Retina (tissue), 1 donor: Measurements from ENCODE around the gene DPT.

Experiments used
- DNase-seq: peaks from one replicate; pipeline ENCODE4 v3.0.0-alpha.2; 2016

The DPT gene

DNA sequence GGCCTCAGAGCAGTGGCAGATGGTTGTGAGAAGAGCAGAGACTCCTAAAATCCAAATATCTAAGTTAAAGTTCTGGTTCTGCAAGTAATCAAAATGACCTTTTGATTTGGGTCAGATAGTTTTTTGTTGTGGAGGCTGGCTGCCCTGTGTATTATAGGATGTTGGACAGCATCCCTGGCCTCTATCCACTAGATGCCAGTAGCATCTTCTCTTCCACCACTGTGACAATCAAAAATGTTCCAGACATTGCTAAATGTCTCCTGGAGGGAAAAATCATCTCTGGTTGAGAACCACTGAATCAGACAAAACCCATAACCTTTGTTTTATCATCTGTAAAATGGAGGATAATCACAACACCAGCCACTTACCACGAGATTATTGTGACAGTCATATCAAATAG is 5.9 kb upstream of the DPT start:
- DNase-seq, result no peak

DNA sequence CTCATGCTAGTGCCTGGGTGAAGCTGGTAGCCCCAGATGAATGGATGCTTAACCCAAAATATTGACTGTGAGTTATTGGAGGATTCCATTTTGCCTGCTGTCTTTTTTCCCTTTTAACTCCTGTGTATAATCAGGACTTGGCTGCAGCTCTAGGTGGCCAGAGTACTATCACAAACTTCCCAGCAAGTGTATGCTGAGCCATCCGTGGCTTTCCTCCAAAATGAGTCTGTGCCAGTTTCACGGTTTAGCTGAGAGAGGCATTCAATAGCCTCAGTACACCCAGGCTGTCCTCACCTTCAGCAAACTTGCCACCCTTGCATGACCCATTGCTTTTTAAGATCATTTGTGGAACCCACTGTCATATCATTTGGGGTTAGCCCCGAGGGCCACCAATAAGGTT is 5.3 kb upstream of the DPT start:
- no peak for DNase-seq

DNA sequence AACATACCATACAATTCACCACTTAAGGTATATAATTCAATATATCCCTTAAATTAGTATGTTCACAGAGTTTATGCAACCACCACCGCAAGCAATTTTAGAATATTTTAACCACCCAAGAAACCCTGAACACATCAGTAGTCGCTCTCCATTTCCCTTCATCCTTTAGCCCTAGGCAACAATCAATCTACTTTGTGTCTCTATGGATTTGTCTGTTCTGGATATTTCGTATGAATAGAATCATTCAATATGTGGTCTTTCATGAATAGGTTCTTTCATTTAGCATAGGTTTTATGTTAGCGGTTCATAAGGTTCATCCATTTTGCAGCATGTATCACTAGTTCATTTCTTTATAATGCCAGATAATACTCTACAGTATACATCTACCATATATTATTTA is 4.2 kb upstream of the DPT start:
- no peak for DNase-seq

DNA sequence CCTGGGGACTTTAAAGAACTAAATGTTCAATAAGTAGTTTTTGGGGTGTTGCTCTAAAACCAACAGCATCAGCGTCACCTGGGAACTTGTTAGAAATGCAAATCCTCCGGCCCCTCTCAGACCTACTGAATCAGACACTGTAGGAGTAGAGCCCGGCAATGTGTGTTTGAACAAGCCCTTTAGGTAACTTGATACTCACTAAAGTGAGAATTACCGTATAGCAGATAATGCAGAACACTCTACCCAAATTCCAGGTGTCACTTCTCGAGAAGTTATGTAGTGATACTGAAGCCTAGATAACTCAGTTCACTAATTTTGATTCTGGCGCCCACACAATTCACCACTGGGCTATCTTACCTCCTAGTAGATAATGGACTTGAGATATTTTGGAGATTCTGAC is 3.7 kb upstream of the DPT start:
- DNase-seq, result no peak

DNA sequence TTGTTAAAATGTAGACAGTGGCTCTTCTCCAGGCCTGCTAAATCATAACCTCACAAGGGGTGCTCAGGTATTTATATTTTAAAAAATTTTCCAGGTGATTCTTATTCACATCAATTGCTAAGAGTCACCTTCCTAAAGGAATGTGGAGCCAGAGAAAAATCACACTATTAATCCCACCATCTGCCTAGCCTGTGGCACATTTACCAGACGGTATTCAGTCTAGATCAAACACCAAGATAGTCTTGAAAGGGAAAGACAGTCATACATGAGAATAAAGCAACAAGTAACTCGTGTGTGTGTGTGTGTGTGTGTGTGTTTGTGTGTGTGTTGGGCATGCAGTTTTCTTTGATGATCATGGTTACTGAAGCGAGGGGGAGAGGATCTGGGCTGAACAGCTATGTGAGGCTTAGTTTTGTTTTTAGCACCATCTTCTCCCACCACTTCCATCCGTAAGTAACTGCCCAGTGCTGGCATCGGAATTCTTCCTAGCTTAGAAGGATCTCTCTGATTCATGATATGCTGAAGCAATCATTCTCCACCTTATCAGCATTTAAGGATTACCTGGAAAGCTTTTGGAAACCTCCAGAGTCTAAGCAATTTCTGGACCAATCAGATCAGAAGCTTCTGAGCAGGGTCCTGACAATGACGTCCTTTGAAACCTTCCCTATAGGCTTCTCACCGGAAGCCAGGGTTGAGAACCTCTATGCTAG is 2.4 kb upstream of the DPT start:
- no peak for DNase-seq

DNA sequence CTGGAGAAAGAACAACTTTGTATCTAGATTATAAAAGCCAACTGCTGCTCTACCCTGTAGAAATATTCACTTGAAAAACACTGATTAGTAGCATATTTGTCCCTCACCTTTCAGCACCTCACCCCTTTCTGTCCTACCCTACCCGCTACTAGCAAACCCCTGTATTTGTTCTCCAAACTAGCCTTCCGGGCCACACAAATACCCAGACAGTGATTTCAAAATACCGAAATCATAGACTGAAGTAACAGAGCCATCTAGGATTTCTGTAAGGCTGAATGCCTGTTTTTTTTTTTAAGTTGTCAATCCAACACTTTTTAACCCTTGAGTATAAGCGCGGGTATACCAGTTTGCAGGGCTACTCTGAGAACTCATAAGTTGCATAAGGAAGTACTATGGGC is 398 bp upstream of the DPT start:
- DNase-seq, result no peak

DNA sequence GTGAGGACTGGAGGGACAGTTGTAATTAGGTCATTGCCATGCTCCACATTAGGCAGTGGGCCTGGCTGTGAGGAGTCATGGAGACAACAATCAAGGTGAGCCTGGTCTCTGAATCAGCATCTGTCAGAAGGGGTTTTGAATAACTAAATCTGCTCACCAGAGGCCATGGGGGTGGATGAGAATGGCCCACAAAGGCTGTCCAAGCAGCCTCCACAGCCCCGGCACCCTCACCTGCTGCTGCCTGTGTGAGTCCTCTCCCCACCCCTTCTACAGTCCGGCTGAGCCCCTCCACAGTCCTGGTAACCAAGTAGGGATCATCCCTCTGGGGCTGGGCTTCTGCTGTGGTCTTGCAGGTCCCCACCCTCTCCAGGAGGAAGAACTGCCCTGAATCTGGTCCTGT is 2.3 kb downstream of the DPT start:
- no peak for DNase-seq

DNA sequence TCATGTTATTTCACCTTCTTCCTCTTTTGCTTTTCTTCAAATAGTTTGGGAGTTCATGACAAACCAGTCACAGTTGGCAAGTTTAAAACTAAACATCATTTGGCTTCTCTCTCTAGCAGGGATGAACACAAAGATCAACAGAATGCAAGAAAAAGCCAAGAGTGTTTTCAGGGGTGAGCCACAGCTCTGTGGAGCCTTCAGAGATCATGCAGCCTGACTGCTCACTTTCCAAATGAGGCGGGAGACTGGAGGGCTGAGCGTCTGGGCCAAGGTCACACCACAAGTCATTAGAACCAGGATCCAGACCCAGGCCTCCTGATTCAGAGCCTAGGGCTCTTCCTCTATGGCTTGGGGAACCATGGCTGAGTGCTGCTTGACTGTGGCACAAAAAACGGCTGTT is 2.7 kb downstream of the DPT start:
- DNase-seq, result no peak

DNA sequence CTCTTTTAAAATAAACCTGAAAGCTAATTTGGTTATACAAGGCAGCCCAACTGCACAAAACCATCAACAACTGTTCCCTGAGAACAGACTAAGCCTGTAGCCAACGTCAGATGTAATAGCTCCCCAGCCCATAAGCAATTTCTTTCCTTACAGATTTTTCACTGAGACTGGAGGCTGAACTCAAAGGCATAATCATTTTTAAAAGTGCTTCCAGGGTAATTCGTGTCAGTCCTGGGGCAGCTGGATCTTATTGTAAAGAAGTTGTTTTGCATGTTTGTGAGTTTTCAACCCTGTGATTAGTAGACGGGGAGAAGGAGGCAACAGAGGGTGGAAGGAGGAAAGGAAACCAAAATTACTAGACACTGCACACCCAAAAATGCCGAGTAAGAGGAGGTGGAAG is 3.2 kb downstream of the DPT start:
- no peak for DNase-seq

DNA sequence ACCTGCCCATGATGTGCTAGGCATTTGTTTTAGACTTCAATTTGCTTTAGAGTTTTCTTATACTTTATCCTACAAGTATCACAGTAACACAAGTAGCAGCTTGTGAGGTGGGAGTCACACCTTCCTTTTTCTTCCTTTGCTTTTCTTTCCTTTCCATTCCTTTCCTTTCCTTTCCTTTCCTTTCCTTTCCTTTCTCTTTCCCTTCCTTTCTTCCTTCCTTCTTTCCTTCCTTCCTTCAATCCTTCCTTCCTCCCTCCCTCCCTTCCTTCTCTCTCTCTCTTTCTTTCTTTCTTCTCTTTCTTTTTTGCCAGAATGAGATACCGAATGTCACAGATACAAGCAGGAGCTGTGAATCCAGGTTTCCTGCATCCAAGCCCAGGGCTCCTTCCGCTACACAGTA is 3.9 kb downstream of the DPT start:
- no peak for DNase-seq

DNA sequence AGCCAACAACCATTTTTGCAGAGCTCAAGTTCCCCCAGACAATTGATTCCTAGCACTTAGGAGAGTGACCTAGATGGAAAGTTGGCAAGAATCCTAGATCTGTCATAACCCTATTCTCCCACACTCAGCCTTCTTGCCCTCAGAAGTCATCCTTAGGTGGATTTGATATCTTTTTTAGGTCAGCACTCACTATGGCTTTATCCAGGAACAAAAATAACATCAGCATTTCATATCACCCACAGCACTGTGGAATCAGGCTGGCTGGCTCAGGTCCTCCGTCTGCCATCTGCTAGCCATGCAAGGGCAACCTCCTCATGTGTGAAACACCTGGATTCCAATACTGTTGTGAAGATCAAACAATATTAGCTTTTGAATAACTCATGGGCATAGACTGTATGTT is 6.0 kb downstream of the DPT start:
- DNase-seq, result no peak

DNA sequence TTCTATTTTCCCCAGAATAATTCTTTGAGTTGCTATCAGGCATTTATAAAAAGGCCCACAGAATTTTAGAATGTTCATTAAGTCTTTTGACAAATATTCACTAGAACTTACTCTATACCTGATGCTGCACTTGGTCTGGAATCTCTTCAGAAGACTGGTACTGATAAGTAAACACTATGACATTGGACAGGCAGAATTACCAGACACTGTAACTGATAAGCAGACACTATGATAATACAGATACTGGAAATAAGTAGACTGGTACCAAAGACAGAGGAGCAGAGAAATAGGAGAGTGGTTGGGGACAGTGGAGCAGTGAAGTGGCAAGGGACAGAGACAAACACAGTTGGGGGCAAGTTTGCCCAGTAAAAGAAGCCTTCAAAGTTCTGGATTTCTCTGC is 8.2 kb downstream of the DPT start:
- no peak for DNase-seq

DNA sequence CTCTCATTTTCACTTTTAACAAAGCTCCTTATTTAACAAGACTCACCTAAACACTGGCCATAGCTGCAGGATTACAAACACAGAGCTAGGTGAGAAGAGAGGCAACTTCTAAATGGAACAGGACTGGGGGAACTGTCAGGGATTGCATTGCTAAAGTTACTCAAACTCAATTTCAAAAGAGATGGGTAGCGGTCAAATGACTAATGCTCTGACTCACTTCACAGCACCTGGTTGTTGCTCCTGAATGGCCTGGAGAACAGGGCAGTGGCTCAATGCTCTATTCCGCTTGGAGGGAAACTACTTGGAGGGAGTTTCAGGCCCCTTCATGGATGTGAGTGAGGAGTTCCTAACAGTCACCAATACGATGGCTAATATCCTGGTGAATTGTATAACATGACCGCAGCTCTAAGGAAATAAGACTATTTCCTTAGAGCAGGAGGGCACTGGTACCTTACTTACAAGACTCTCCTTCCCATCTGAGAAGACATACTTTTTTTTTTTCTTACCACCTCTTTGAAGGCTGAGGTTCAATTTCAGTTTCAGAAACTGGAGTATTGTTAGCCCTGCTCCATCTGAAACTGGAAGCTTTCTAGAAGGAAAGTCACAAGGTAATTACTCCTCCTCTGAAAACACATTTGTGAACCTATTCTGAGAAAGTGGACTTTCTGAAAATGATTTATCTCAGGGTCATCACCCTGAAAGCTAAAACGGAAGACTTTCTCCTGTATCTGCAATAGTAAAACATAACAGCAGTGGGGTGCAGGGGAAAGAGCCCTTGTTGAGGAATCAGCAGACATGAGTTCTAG is 9.5 kb downstream of the DPT start:
- no peak for DNase-seq

DNA sequence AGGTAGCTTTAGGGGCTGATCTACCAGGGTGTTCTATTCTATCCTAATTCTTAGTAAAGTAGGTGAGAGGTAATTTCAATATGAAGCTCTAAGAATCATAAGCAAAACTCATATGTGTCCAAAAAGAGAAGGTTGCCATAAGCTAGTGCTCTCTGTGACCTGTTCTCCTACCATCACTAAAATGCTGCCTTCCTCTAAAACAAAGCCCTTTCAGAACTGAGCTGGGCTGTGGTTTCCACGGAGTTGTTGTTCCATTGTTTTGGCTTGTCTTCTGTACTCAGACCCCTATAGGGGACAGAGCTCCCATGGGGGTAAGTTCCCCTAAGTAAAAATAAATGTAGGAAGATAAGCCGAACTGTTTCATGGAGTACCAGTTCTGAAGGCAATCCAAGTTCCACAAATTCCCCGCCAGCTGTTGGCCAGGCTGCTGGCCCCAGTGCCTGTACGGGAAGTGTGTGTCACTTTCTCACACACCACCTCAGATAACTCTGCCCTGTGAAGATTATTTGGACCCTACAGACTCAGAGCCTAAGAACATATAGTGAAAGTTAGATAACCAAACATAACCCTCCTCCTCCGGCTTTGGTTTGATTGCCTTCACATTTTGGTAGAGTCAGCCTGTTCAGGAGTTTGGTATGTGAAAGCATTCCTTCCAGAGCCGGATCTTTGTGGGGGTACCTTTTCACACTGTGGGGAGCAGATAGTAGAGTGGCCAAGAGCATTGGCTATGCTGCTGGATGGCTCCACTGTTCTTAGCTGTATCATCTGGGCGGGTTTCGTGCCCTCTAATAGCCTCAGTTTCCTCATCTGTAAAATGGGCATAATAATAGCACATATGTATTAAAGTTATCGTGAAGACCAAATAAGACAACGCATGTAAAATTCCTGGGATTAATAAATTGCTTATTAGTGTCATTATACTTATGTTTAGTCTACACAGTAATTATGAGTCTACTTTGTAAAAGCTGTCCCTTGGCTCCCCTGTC is 10.8 kb downstream of the DPT start:
- DNase-seq, result no peak

DNA sequence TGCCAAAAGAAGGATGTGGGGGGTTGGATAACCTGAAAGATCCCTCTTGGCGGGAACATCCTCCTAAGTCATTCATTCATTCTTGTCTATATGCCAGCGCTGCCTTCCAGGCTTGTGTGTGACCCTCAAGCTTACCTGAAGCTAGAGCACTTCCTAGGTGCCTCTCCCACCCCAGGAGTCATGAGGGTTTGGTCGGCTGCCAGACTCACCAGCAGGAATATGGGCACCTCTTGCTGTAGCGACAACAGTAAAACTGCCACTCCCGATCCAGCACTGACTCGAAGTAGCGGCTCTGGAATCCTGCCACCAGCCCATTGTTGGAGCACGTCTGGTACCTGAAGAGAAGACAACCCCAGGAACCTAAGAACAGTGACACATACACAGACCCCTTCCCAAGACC is 15.0 kb downstream of the DPT start:
- DNase-seq, result no peak

DNA sequence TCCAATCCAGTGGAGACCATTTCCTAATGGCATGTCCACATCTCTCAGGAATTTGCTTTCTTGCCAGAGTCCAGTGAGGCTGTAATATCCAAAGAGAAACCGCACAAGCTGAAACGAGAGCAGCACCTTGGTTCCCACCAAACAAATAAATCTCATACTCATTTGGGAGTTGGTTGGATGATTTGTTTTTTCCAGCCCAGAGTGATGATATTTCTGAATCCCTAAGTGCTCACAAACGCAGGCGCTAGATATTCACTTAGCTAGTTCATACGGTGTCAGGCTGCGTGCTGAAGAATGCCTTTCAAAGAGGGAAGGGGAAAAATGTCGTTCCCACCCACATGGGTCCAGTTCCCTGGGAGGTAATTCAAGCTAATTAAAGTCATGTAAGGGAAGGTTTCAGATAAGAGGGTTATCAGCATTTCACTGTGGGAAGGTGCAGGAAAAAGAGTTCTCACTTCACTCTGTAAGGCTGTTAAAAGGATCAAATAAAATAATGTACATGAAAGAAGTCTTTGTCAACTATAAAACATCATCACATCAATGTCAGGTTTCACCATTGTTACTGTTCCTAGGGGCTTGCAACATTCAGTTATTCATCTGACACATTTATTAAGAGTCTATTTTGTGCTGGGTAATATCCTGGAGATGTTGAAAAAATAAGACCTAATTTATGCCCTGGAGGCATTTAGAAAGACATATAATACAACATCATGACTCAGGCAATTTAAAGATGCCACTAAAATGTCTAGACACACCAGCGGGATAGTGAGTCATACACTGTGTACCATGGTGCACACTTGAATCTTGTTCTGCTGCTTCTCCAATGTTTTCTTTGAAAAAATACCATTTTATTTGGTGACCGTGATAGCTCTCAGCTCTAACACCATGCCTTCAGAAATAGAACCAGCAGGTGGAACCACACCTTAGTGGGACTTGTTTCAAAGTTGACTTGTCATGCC is 19.3 kb downstream of the DPT start:
- peak; percentile 17 for DNase-seq

DNA sequence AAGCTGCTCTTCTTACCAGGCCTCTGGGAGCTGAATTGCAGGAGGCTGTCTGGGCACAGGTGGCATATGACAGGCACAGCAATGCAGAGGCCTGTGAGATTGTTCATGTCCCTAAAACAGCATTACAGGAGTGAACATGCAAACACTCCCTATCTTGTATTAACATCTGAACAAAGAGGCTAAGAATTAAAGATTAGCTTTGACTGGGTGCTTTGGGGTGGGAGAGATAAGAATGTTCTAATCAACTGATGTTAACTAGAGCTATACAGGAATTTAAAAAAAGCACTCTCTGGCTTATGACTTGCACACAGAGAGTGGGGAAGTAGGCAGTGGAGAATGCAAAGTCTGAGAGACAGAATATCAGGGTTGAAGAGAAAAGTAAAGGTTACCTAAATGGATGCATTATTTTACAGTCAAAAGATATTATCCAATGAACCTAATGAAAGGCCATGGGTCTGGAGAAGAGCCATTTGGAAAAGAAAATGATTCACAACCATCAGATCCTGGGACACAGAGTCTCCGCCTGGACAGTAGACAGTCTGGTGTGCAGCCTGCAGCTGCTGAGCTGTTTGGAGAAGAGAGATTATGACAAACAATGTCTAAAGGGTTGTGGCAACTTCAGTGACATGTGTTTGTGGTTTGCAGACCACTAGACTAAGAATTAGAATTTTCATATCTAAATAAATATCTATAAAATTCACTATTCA is 20.2 kb downstream of the DPT start:
- DNase-seq, result no peak

DNA sequence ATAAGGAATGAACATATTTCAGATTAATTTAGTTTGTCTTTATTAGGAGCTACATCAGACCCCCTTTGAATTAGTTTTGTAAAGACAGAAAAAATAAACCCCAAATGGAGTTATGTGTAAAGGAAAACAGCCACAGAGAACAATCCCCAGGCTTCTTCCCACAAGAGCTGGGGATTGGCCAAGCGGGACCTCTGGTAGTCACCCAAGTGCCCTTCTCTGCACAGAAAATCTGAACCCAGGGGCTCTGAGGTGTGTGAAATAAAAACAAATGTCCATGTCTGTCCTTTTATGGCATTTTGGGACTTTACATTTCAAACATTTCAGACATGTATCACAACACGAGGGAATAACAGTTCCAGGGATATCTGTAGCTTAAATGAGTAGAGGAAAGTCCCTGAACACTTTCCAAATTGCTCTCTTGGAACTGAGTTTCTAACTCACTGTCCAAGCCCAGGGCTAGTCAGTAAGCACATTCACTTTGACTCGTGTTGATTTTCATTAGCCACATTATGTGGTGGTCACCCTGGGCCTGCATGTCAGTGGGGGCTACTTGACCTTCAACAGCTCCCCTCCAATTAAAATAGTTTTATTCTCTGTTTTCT is 22.5 kb downstream of the DPT start:
- no peak for DNase-seq

DNA sequence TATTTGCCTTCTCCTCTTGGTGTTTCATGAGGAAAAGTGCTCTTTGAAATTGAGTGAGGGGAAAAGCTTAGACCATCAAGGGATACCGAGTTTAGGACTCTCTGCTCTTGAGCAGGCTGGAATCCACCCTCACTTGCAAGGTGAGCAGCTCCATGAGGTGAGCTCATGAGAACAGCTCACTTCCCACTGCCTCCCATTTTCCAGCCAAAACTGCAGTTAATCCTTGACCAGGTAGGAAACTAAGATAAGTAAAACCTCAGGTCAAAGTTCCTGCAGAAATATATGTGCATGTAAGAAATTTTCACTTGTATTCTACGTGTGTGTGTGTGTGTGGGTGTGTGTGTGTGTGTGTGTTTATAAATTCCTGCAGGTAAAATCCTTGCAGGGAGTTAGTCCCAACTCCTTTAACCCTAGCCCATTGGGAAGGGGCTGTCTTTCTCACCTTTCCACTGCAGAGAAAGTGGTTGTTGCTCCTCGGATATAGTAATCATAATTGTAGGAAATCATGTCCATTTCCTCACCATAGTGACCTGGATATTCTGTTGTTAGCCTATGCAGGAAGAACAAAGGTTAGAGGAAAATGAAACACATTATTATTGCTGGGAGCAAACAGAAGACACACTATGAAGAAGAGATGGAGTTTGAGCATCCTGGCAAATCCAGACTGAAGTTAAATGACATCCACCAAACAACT is 28.3 kb downstream of the DPT start:
- no peak for DNase-seq

DNA sequence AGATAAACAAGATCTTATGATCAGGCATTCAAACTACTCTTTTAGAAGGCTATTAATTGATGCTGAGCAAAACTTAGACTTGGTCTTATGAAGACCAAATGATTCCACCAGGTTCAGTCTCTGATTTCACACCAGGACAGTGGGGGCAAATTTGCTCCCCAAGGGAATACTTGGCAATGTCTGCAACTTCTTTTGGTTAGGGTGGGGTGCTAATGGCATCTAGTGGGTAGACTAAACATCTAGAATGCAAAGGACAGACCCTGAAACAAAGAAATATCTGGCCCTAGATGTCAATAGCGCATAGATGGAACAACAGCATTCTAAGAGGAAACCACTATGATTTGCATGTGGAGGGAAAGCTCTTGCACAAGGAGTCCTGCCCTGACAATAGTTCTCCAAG is 30.6 kb downstream of the DPT start:
- DNase-seq, result no peak
